Measurements from ENCODE around the gene LELP1.
"Not testable (repeated sequence)": the region's sequence is repeated elsewhere in the genome, so short reads cannot be mapped to it uniquely, and the experiment has no call there.

Gene LELP1

DNA sequence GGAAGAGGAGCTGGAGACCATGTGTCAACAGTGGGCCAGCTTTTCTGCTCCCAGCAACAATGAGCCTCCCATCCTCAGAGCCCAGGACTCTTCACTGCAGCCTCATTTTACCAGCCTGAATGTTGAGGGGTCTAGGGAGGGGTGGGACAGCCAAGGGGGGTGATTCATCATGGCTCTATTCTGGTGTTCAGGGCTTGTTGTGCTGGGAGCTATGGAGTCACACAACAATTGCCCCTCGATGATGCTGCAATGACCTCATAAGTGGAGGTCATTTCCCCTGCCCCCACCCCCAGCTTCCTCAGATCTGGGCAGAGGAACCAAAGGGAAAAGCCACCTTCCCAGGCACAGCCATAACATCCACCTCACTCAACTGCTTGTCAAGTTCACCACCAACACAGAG lies at the start of gene LELP1:
LELP1 (plus strand) TSS at position 301 of the 400 bp plus-strand sequence. CDS start 1,278 bp downstream, outside the sequence.
- DNase-seq, result no peak

DNA sequence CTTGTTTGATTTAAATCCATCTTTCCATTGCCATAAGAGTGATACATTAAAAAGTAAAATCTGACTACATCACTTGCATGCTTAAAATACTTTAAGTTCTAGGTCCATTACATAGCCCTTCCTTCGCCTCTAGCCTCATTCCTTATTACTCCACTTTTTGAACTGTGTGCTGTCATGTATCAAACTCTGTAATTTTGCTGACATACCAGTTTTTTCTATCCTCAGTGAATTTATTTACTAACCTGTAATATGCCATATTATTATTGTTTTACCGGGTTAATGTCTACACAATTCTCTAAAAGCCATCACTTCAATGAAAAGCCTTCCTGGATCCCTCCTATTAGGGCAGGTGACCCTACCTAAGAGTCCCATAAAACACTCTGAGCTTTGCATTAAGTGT lies 47.7 kb upstream of the LELP1 start:
- no peak for DNase-seq

DNA sequence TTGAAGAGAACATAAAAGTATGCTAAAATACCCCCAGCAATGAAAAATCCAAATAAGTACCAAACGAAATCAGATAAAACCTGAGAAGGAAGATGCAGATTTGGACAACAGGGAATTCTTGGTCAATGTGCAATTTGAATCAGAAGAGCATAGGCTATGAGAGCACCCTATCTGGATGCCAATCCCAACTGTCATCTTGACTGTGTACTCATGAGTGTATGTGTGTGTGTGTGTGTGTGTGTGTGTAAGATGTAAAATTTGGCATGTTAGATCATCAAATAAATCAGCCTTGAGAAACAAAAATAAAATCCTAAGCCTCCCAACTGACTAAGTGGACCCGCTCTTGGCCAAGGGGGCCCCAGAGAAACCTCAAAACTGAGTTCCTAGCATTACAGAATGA lies 34.5 kb upstream of the LELP1 start:
- no peak for DNase-seq

DNA sequence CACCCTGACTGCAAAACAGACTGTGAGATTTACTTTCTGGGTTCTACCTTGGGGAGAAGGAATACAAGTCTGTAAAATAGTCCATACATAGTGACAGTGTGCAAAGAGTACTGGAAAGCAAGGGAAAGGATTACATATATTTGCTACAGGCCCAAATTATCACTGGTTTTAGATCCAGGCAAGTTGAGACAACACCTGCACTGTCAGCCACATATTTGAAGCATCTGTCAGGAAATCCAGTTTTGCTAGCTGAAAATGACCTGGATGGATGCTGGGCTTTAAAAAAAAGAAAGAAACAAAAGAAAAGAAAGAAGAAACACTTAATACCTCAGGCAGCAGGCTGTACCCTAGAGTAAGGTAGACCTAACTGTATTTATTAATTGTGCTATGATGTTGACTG lies 28.6 kb upstream of the LELP1 start:
- no peak for DNase-seq

DNA sequence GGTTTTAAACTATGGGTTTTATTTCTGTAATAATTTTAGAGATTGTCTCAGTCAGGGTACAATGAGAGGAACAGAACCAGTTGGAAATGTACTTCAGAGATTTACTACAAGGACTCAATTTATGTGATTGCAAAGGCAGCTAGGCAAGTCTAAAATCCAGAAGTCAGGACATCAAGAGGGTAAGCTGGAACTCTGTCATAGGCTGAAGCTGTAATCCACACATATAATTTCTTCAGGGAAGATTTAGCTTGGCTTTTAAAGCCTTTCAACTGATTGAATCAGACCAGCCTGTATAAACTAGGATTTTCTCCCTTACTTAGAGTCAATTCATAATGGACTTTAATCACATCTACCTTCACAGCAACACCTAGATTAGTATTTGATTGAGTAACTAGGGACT lies 24.3 kb upstream of the LELP1 start:
- DNase-seq, result no peak

DNA sequence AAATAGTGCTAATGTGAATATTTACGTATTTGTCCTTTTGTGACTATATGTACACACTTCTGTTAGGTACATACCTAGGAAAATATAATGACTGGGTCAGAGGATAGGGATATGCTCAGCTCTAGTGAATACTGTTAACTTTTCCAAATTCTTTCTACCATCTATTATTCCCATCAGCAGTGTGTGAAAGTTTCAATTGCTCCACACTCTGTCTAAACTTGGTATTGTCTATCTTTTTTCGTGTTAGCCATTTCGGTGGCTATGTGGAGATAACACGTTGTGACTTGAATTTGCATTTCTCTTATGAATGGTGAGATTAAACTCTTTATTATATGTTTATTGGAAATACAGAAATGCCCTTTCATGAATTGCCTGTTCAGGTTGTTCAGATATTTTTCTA lies 22.7 kb upstream of the LELP1 start:
- DNase-seq, result no peak

DNA sequence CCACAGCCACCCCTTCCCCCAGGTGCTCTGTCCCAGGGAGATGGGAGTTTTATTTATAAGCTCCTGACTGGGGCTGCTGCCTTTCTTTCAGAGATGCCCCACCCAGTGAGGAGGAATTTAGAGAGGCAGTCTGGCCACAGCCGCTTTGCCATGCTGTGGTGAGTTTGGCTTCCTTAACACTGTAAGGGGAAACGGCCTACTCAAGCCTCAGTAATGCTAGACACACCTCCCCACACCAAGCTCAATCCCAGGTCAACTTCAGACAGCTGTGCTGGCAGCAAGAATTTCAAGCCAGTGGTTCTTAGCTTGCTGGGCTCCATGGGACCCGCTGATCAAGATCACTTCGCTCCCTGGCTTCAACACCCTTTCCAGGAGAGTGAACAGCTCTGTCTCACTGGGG lies 14.9 kb upstream of the LELP1 start:
- not testable (repeated sequence) for DNase-seq

DNA sequence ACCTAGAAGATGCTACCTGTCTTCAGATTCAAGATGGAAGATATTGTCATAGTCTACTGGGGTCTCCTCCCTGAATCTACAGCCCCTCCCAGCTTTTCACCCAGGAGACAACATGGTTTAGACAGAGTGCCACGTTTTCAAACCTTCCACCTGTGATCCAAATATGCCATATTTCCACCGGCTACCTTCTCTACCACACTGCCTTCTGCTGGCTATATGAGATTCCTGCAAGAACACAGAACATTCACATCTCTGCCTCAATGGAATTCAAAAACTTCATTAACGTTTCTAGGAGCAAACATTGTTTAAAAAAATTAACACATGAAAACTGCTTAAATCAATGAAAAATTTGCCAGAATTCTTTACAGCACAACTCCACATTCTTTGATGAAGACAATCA lies 12.9 kb upstream of the LELP1 start:
- no peak for DNase-seq

DNA sequence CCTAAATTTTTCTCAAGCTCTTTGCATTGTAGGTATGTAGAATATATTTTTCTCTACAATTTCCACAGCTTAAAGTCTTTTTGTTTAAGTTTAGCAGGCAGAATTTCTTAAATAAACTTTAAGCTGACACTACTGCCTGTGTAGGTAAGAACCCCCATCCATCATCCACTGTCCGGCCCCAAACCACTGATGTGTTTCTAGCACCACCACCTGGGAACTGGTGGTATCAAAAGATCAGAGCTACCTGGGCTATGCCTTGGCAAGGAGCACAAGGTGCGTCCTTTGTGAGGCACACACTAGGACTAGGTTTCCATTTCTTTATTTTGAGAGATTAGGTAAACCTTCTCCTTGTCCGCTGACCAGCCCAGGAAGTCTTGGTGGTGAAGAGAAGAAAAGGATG lies 10.5 kb upstream of the LELP1 start:
- DNase-seq, result no peak

DNA sequence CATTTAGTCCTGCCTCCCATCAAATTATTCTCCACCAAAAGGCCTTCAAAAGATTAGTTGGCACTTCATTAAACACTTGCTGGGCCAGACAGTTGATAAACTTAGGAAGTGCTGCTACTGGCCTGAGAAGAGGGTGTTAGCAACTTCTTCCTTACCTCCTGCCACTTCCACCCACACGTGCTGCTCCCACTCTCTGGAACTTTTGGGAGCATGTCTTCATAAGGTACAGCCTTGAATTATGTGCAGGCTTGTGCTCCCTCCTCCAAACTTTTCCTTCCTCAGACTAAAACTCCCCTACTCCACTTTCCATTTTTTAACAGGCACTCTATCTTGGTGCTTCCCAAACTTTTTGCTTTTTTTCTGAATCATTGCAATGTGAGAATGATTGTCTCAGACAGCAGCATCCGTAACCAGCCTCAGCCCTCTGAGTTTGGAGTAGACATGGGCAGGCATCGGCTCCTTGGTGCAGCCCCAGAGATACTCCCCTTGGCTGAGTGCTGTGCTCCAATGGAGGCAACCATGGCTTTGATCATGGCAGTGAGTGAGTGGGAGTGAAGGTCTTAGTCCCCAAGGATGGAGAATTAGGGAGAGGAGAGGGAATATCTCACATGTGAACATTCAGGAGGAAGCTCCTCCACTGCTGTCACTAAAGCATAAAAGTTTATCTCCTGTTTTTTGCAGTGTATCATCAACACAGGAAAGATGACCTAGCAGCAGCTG lies 8.7 kb upstream of the LELP1 start:
- no peak for DNase-seq

DNA sequence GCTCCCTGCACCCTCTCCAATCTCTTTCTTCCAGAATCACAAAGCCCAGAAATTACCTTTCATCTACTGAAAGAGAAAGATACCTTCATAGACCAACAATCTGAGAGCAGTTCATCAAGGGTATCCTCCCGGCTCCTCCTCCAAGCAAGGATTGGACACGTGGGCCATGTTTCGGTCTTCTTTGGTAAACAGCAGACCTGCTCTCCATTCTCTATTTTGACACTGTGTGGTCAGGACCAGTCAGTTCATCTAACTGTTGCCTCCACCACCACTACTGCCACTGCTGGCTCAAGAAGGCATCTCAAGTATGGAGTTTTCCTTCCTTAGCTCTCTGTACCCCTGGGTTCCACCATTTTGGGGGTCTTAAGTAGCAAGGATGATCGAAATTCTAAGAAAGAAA lies 8.0 kb upstream of the LELP1 start:
- DNase-seq, result no peak

DNA sequence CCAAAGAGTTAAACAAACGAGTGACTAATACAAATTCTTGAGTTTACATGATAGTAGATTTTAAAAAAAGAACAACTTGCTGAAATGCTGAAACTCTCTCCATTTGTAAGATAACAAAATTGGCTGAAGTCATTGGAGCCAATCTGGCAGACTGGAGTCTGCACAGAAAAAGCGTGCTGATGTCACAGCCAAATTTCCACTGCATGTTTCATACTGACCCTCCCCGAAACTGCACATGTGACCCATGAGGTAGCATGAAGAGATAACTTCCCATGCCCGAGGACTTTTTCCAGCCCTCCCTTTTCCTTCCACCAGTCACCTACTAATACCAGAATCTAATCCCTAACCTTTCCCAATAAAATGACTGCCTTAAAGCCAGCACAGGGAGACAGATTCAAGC lies 1.2 kb upstream of the LELP1 start:
- DNase-seq, result no peak

DNA sequence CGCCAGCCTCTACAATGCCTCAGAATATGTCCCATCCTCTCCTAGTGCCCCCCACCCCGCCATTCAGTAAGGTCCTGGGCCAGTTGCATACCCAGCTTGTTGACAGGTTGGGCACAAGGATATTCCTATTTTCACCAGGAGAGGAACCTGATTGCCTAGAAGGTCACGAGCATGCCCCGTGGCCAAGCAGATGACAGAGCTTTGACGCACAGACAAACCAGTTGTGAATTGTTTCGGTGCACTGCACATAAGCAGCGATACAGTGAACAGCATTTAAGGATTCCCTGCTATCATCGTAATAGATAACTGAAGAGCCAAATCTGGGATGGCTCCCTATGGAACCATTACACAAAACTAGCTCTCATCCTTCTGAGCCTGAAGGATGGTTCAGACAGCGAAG lies 3.4 kb downstream of the LELP1 start:
- DNase-seq, result no peak

DNA sequence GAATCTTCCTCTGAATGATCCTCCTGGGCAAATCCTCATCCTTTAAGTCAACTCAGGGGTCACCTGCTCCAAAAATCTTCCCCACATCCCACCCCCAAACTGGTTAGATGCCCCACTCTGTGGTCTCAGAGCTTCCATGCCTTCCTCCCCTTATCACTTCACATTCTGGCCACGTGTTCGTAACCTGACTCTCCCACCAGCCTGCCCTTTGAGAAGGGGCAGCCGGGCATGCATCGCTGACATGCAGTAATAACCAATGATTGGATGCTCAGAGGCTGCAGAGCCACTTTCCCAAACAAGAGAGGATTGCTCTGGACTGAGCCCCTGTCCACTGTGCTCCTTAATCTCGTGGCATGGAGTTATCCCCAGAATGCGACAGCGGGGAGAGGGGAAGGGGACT lies 7.0 kb downstream of the LELP1 start:
- DNase-seq, result no peak

DNA sequence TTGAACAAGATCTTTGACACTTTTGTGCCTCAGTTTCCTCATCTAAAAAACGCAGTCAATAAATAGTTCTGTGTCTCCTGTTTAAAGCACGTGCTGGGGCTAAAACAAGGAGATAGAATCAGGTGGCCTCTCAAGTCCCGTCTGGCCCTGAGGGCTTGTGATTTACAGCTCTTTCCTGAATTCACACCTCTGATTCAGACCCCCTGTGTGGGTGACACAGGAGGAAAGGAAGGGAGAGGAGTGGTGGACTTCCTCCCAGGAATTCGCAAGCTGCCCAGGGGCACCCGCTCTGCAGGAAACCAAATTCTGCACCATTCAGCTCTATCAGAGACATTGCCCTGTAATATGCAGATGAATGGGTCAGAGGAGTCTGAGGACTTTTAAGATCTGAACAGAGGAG lies 9.0 kb downstream of the LELP1 start:
- no peak for DNase-seq

DNA sequence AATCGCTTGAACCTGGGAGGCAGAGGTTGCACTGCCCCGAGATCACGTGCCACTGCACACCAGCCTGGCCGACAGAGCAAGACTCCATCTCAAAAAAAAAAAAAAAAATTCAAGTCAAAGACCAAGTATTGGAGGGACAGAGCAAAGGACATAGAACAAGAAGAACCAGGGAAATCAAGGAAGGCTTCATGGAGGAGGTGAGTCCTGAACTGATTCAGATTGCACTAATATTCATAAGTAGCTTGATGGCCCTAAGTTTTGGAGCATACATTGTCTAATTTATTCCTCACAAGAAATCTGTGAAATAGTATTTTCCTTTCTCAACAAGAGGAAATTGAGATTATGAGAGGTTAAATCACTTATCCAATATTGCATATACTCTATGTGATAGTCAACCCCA lies 10.3 kb downstream of the LELP1 start:
- DNase-seq, result no peak

DNA sequence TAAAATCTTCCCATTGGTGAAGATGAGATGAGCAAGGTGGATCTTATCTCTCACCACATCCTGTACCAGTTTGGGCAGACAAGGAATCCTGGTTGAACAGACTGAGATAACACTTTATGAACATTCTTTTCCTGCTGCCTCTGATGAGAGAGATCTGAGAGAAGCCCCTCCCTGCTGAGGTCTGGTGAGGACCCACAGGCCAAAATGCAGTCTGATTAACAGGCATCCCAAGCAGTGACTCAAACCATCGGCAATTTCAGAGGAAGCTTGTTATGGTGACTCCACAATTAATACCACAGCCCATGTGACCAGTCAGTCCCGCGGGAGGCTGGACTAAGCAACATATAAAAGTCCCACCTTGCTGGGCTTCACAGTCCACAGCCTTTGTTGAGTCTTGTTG lies 14.0 kb downstream of the LELP1 start, which contains the start of gene PRR9:
PRR9 (plus strand) TSS at position 373 of the 400 bp plus-strand sequence. CDS start 561 bp downstream, outside the sequence.
- DNase-seq, result no peak

DNA sequence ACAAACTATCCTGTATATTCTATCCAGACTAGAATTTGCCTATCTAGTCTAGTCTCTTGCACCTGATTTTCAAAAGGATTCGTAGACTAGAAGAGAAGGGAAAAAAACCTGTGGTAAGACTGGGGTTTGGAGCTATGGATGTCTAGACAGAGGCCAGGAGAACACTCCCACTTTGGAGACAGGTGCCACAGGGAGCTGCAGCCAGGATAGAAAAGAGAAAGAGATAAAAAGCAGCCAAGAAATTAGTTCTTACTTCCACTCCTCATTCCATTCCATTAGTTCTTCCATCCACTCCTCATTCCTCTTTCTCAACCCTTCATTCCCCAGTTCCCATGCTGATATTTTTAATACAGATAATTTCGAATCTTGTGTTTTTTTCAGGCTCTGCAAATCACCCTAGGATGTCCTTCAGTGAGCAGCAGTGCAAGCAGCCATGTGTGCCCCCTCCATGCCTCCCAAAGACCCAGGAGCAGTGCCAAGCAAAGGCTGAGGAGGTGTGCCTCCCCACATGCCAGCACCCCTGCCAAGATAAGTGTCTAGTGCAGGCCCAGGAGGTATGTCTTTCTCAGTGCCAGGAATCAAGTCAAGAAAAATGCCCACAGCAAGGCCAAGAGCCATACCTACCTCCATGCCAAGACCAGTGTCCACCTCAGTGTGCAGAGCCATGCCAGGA lies 14.7 kb downstream of the LELP1 start:
- no peak for DNase-seq

DNA sequence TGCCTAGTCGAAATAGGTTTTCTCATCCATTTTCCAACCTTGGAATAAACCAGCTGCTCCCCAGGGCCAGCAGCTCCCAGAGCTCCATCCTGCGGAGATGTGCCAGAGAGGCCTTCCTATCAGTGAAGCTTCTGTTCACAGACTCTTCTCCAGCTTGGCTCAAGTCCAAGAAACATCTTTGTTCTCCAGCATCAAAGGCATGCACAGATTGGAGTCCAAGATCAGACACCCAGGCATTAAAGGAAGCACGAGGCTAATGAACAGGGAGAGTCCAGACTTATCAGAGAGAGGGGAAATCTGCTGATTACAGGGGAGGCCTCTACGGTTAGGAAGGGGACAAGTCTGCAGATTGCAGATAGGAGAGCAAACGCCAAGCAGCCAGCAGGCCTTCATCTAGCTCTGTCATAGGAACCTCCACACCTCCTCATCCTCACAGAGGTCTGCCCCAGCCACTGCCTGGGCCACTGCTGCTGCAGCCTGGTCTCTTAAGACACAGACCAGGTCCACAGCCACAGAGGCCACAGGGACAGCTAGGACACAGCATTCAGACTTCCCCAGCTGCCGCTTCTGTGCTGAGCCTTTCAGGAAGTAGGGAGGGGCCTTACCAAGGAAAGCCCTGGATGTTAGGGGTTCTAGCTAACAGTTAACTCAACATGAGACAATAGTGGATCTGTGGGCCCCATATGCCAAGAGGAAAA lies 17.5 kb downstream of the LELP1 start:
- peak in 33 of 56 donors; percentile 2 to 66 (median 16) for DNase-seq

DNA sequence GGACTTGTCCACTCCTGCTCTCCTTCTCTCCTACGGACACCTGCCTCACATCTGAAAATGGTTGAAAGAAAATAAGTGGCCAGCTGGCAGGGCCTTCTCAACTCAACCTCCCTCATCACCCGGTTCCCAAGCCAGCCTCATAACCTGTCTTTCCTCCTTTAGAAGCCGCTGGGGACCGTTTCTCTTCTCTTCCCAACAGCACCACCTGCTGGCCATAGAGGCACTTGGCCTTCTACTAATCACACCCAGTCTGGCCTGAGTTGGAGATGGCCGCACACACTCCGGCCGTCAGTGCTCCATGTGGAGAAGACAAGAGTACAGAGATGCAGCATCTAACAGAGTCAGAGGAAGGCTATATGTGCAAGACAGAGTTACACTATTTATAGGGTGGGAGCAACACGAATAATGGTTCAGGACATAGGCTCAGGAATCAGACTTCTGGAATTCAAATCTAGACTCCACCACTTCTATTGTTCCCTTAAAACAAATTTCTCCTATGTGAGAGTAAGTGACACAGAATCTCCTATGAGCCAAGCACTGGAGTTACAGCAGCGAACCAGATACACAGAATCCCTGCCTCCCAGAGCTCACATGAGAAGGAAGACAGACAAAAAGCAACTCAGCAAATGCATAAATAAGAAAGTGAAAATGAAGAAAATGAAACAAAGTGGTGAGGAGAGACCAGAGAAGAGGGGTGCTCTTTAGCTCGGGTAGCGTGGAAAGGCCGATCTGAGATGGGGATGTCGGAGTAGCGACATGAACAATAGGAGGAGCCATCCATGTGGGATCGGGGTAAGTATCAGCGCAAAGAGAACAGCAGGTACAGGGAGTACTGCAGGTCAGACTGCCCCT lies 20.0 kb downstream of the LELP1 start:
- peak in 50 of 56 donors; percentile 8 to 82 (median 40) for DNase-seq

DNA sequence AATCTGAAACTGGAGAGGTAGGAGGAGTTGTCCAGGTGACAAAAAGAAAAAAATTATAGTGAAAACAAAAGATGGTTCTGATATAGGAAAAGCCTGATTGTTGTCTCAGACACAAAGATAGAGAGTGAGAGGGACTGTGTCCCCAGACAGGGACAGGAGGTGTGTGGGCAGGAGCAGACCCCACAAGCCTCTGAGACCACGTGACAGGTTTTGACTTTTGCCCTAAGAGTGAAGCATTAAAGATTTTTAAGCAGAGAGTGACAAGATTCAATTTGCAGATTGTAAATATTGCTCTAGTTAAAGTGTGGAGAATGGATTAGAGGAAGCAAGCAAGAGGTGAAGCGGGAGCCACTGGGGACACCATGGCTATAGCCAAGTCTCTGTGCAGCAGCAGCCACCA lies 24.6 kb downstream of the LELP1 start:
- DNase-seq, result no peak

DNA sequence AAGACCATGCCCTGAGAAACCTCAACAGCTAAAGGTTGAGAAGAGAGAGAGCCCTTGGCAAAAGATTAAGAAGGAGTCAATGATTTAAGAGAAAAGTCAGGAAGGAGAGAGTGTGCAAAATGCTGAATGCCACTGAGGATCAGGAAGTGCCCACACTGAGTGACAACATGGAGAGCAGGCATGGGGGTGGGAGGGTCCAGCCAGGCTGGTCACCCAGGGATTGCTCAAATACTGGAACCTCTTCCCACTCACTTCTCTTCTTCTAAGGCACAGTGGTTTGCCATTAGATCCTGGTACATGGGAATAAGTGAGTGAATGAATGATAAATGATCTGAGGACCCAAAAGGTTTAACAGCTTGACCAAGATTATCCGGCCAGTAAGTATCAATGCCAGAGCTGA lies 25.3 kb downstream of the LELP1 start:
- no peak for DNase-seq
